ENCODE data around the gene SIRPA. TPM values are rescaled to one million over a fixed set of nuclear protein-coding genes. Genes with fewer than 3 reads are reported as not detected.

SIRPA gene
- total RNA-seq, 2 donors from 2014 or later, result 9.8 to 12.2 TPM

GRCh38 chr20:1934156-1934555, 38.9 kb downstream of the SIRPA start:
- no peaks in the 10 kb centered on the region for H3K4me1 ChIP-seq
- H3K27me3 ChIP-seq, result no peaks in the 10 kb centered on the region
- no peaks in the 10 kb centered on the region for H3K36me3 ChIP-seq
- intact Hi-C loops (cut with DNase I), result no loop called here
- TF ChIP-seq, protein P1, sequence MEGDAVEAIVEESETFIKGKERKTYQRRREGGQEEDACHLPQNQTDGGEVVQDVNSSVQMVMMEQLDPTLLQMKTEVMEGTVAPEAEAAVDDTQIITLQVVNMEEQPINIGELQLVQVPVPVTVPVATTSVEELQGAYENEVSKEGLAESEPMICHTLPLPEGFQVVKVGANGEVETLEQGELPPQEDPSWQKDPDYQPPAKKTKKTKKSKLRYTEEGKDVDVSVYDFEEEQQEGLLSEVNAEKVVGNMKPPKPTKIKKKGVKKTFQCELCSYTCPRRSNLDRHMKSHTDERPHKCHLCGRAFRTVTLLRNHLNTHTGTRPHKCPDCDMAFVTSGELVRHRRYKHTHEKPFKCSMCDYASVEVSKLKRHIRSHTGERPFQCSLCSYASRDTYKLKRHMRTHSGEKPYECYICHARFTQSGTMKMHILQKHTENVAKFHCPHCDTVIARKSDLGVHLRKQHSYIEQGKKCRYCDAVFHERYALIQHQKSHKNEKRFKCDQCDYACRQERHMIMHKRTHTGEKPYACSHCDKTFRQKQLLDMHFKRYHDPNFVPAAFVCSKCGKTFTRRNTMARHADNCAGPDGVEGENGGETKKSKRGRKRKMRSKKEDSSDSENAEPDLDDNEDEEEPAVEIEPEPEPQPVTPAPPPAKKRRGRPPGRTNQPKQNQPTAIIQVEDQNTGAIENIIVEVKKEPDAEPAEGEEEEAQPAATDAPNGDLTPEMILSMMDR (IDR thresholded peaks at IDR 0.05), result no peak
- H3K9me3 ChIP-seq, result no peaks in the 10 kb centered on the region
- no peak overlapping the region for H3K27ac ChIP-seq
- H3K4me3 ChIP-seq, result no peak overlapping the region
- no peak overlapping the region for H3K9ac ChIP-seq (ENCODE audit: low read depth in 2 of 2, low read length in 2 of 2)
- DNase-seq, result no peak

DNA sequence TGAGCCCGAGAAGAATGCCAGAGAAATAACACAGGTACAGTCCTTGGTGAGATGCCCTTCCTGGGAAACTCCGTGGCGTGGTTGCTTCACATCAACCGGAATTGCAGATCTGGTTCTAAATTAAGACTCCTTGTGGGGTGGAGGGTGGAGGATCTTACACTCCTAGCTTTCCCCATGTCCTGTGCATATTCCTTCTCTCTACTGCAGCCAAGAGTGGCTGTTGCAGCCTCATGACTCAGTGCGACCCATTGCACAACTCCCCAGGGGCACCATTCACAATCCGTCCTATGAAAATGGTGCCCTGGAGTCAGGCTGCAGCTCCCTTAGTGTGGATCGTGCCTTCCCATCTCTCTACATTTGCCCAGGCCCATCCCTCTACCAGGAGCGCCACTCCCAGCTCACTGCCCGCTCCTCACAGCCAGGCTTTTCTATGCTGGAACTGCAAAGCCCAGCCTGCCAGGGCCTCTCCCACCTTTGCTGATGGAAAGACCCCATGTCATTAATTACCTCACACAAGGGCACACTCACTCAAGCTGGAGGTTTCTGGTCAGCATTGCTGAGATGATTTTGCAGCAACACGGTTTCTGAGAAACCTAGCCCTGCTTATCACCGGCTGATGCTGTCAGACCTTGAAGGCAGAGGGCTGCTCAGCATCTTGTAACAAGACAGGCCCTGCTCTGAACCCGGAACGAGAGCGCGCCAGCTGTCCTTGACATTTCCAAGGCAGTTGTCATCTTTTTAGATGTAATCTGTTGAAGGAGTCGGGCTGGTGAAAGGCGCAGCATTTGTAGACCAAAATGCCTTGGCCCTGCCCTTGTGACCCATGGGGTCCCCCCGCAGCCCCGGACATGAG, 39.7 kb downstream of the SIRPA start:
- no peak overlapping the region for H3K27ac ChIP-seq
- no peak for DNase-seq

GRCh38 chr20:1935696-1936366, 40.6 kb downstream of the SIRPA start:
- no peak overlapping the region for H3K9ac ChIP-seq (ENCODE audit: low read depth in 2 of 2, low read length in 2 of 2)
- TF ChIP-seq, protein P1 (IDR thresholded peaks at IDR 0.05), result no peak
- intact Hi-C loops (cut with DNase I), result no loop called here
- H3K9me3 ChIP-seq, result no peaks in the 10 kb centered on the region
- no peak overlapping the region for H3K27ac ChIP-seq
- H3K36me3 ChIP-seq, result no peaks in the 10 kb centered on the region
- H3K27me3 ChIP-seq, result no peaks in the 10 kb centered on the region
- no peaks in the 10 kb centered on the region for H3K4me1 ChIP-seq
- no peak overlapping the region for H3K4me3 ChIP-seq
- peak; percentile 50 for DNase-seq

More for the DNA sequence above, 39.7 kb downstream of the SIRPA start:
- Histone ChIP-seq H3K4me3 (no peak overlapping the region), H3K4me1 (no peaks in the 10 kb centered on the region), H3K9me3 (no peaks in the 10 kb centered on the region), H3K27me3 (no peaks in the 10 kb centered on the region), H3K9ac (ENCODE audit: low read depth in 2 of 2, low read length in 2 of 2) (no peak overlapping the region), H3K36me3 (no peaks in the 10 kb centered on the region)
- intact Hi-C loops (cut with DNase I), result no loop called here
- TF ChIP-seq, protein P1 (IDR thresholded peaks at IDR 0.05), result no peak

DNA sequence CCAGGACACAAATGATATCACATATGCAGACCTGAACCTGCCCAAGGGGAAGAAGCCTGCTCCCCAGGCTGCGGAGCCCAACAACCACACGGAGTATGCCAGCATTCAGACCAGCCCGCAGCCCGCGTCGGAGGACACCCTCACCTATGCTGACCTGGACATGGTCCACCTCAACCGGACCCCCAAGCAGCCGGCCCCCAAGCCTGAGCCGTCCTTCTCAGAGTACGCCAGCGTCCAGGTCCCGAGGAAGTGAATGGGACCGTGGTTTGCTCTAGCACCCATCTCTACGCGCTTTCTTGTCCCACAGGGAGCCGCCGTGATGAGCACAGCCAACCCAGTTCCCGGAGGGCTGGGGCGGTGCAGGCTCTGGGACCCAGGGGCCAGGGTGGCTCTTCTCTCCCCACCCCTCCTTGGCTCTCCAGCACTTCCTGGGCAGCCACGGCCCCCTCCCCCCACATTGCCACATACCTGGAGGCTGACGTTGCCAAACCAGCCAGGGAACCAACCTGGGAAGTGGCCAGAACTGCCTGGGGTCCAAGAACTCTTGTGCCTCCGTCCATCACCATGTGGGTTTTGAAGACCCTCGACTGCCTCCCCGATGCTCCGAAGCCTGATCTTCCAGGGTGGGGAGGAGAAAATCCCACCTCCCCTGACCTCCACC, 42.2 kb downstream of the SIRPA start:
- H3K27ac ChIP-seq, result no peak overlapping the region
- intact Hi-C loops (cut with DNase I), result no loop called here
- no peak for DNase-seq
- no peaks in the 10 kb centered on the region for H3K27me3 ChIP-seq
- TF ChIP-seq, protein P1 (IDR thresholded peaks at IDR 0.05), result no peak
- H3K4me1 ChIP-seq, result no peaks in the 10 kb centered on the region
- H3K9me3 ChIP-seq, result no peaks in the 10 kb centered on the region
- no peaks in the 10 kb centered on the region for H3K36me3 ChIP-seq
- H3K9ac ChIP-seq (ENCODE audit: low read depth in 2 of 2, low read length in 2 of 2), result no peak overlapping the region
- H3K4me3 ChIP-seq, result no peak overlapping the region

GRCh38 chr20:1938464-1939269, 43.5 kb downstream of the SIRPA start:
- Histone ChIP-seq H3K9me3 (no peaks in the 10 kb centered on the region), H3K4me1 (no peaks in the 10 kb centered on the region), H3K27me3 (no peaks in the 10 kb centered on the region), H3K9ac (ENCODE audit: low read depth in 2 of 2, low read length in 2 of 2) (no peak overlapping the region), H3K4me3 (no peak overlapping the region), H3K36me3 (no peaks in the 10 kb centered on the region), H3K27ac (no peak overlapping the region)
- DNase-seq, result no peak
- intact Hi-C loops (cut with DNase I), result no loop called here
- TF ChIP-seq, protein P1 (IDR thresholded peaks at IDR 0.05), result no peak
